DMS 273 (cell line): ENCODE results near the gene SPOUT1.

Experiments
- DNase-seq: peaks from one replicate; lab custom pipeline; 2025; ENCODE audit not compliant: unreplicated experiment; lab: John Stamatoyannopoulos, UW

SPOUT1 gene

DNA sequence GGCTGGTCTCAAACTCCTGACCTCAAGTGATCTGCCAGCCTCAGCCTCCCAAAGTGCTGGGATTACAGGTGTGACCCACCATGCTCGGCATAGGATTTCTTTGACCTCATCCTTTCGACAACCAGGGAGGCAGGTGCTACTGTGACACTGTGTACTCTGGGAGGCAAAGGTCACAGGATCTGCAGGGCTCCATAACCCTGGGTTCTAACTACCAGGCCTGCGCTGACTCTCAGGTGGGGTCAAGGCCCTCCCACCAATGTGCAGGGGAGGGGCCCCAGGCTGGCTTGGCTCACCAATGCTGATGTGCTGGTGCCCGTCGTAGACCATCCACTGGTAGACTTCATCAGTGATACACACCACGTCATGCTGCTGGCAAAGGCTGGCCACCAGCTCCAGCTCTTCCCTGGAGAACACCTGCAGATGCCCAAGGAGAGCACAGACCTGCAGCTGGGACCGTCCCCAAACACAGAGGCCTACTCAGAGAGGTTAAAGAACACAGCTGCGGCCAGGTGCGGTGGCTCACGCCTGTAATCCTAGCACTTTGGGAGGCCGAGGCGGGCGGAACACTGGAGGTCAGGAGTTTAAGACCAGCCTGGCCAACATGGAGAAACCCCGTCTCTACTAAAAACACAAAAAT is 7.0 kb upstream of the SPOUT1 start:
- DNase-seq = no peak

DNA sequence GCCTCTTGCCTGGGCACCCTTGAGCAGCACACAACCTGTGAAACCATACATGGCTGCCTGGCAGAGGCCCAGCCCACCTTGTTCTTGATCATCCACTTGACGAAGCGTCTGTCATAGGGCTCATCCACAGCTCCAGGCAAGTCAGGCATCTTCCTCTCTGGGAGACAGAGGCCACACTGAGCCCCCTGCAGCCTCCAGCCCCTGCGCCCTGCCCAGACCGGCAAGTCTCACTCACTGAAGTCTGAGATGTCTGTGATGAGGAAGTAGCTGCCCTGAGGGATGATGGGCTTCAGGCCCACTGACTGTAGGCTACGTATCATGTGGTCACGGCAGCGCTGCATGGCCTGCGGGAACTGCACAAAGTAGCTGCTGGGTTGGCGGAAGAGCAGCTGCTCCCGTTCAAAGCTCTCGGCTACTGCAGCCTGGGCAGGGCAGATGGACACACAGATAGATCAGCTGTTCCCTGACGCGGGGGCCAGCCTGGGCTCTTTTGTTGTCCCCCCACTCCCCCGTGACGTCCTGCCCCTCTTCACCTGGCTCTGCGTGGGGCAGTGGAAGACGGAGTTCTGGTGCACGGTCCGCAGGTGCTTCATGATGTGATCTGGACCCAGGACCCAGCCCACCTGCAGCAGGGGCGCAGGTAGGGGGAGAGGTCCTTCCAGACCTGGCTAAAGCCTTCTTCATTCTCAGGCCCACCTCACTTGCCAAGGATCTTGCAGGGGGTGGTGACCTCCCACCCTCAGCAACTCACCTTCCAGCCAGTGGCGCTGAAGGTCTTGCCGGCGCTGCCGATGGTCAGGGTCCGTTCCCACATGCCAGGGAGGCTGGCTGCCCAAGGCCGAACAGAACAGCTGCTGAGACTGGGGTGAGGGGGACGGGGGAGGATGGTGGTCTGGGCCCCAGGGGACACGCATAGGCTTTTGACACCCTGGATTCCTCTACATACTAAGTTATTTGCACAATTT is 5.9 kb upstream of the SPOUT1 start:
- no peak for DNase-seq

DNA sequence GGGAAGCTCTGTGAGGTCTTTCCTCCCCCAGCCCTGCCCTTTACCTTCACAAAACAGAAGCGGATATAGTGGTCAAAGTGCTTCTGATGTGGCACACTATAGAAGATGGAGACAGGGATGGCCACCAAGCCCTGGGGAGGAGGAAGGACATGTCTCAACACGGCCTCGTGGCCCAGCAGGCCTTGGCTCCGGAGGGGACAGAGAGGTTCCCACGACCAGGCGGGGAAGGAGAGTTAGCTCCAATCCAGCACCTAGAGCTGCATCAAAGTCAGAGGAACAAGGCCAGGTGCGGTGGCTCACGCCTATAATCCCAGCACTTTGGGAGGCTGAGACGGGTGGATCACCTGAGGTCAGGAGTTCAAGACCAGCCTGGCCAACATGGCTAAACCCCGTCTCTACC is 4.1 kb upstream of the SPOUT1 start:
- DNase-seq = no peak

DNA sequence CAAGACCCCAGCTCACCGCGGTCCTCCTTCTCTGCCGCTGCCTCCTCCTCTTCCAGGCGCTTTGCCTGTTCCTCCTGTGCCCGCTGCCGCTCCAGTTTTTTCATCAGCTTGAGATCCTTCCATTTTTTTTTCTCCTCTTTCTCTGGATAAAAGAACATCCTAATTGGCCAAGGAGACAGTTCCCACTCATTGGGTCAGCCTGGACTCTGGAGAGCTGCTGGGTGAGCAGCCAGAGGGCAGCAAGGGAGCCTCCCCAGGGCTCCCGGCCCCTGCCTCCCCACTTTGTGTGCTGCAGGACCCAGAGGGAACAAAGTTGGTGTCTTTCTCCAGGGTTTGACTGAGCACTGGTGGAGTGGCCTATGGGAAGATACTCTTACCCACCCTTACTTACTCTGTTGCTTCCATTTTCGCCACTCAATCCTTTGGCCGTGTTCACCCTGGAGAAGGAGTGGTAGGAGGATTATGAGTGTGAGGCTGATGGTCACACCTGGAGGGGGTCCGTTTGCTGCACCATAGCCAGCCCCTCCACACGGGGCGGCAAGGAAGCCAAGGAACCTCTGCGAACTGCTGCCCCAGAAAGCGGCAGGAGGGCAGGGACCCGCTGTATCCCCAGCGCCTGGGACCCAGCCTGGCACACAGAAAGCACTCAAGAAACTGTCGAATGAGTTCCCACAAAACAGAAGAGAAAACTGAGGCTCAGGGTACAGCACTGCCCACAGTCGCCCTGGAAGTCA is 708 bp downstream of the SPOUT1 start:
- peak; percentile 51 for DNase-seq

DNA sequence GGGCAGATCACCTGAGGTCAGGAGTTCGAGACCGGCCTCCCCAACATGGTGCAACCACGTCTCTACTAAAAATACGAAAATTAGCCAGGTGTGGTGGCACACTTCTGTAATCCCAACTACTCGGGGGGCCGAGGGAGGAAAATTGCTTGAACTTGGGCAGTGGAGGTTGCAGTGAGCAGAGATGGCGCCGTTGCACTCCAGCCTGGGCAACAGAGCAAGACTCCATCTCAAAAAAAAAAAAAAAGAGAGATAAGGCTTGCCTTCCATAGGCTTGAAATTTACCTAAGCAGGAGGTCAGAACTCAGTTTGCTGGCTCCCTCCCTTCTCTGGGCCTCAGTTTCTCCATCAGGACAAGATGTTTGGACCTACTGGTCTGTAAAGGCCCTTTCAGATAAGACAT is 1.3 kb downstream of the SPOUT1 start:
- DNase-seq = no peak

DNA sequence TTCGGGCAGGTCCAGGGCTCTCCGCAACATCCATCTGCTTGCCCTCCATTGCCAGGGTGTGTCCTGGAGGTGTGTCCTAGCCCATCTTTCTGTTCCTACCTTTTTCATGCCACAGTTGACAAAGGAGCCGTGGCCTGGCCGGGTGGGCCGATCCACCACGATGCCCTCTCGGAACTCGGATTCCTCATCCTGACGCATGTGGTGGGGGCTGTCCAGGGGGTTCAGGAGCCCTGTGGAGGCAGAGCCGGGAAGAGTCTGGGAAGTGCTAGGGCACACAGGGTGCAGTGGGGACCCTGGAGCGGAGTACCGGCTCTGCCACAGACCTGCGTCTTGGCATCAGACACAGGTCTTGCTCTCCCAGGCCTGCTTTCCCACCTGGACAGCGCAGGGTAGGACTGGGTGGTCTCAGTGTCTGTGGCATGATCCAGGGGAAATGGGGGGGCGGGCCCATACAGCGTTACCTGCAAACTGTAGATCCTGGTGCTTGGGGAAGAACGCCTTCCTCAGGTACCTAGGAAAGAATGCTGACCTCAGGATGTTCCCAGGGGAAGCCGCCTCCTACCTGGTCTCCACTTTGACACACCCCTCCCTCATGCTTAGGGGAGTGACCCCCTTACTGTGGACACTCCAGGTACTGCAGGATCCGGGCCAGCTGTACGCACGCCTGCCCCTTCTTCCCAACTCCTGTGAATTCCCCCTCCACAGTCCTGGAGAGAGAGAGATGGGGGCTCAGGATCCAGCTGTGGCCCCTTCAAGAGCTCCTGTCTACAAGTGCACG is 3.5 kb downstream of the SPOUT1 start:
- peak; percentile 22 for DNase-seq

DNA sequence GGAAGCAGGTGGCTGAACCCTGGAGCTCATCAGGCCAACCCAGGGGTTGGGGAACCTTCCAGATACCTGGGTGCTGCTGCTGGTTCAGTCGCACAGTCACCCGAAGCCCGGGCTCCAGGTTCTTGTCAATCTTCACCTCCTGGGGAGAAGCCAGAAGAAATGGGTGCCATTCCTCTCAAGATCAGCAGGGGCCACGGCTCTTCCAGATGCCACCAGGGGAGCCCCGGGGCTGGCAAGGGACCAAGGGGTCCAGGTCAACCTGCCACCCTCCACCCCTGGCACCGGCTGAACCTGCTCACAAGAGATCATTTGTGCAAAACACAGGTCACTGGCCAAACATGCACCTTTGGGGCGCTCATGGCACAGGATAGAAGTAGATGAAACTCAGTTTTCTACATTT is 4.7 kb downstream of the SPOUT1 start:
- DNase-seq = no peak

DNA sequence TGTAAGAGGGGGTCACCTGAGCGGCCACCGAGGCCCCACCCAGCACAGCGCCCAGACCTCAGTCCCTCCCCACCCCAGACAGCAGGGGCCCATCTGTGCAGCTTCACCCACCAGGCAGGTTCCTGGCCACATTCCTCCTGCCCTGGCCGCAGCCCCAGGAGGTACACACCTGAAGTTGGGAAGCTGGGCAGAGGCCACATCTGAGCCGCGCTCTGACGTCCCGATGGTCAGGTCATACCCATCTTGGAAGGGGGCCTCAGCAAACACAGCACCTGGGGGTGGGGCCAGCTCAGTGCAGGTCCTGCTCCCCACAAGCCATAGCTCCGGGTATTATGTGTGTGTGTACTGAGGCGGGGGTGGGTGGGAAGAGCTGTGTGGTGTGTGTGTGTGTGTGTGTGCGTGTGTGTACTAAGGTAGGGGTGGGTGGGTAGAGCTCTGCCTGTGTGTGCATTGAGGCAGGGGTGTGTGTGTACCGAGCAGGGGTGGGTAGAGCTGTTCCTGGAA is 5.6 kb downstream of the SPOUT1 start:
- no peak for DNase-seq

DNA sequence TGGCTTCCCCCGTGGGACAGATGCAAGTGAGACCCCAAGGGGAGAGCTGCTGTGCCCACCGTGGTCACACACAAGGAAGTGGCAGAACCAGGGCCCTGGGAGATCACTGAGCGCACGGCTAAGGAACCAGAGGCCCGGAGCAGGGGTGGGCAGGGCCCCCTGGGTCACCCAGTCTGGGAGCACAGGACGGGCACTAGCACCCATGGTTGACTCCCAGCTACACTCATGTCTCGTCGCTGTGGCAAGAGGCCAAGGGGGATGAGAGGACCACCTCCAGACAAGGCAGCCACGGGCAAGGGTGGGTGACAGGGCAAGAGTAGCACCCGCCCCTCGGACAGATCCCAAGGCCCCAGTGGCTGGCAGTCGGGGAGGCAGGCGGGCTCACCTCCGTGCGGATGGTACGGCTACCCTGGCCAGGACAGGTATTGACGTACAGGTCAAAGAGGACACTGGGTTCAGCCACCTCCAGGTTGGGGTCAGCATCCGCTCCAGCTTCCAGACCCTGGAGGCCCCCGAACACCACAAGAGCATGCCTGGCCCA is 6.2 kb downstream of the SPOUT1 start:
- no peak for DNase-seq

DNA sequence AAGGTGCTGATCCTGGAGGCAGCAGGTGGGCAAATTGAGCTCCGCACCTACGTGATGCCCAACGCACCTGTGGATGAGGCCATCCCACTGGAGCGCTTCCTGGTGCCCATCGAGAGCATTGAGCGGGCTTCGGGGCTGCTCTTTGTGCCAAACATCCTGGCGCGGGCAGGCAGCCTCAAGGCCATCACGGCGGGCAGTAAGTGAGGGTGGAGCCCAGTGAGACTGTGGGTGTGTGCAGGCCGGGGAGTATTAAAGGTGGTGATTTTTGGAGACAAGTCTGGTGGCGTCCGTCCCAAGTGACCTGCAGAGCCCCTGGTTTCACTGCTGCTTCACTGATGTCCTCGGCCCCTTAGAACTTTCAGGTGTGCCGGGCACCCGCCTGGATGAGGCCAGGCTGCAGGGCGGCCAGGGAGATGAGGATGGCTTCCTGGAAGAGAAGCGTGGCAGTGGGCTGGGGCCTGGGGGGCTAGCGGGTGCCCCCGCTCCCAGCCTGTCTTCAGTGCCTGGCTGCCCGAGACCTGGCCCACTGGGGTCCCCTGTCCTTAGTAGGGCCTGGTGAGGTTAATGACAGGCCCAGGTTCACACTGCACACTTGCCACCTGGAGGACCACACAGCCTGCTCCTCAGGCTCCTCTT is 7.1 kb downstream of the SPOUT1 start:
- no peak for DNase-seq

DNA sequence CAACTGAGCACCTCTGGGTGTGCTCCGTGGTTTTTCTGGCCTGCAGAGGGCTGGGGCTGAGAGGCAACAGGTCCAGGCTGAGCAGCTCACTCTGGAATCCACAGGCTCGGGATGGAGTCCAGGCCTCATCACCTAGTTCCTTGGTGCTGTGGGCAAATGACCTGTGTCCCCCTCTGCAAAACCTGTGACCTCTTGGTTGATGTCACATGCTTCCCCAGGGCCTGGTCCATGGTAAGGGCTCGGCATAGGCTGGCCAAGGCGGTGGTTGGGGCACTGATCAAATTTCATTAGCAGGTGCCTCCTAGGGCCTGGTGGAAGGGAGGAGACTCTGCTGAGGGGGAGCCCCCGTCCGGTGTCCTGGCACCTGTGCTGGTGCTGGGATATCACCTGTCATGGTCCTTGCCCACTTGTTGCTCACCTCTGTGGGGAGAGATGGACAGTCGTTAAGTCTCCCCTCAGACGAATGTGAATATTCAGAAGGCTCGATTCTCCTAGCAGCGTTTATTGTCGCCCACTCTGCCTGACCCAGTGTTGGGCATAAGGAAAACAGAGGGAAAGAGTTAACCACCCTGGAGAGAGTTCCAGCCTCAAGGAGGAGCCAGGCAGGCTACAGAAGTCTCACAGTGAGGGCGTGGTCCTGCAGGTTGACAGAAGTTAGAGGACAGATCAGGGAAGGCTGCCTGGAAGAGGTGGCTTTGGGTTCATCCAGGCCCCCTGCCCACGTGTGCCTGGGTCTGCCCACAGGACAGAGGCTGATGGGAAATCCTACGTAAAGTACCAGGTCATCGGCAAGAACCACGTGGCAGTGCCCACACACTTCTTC is 7.8 kb downstream of the SPOUT1 start:
- DNase-seq = no peak

DNA sequence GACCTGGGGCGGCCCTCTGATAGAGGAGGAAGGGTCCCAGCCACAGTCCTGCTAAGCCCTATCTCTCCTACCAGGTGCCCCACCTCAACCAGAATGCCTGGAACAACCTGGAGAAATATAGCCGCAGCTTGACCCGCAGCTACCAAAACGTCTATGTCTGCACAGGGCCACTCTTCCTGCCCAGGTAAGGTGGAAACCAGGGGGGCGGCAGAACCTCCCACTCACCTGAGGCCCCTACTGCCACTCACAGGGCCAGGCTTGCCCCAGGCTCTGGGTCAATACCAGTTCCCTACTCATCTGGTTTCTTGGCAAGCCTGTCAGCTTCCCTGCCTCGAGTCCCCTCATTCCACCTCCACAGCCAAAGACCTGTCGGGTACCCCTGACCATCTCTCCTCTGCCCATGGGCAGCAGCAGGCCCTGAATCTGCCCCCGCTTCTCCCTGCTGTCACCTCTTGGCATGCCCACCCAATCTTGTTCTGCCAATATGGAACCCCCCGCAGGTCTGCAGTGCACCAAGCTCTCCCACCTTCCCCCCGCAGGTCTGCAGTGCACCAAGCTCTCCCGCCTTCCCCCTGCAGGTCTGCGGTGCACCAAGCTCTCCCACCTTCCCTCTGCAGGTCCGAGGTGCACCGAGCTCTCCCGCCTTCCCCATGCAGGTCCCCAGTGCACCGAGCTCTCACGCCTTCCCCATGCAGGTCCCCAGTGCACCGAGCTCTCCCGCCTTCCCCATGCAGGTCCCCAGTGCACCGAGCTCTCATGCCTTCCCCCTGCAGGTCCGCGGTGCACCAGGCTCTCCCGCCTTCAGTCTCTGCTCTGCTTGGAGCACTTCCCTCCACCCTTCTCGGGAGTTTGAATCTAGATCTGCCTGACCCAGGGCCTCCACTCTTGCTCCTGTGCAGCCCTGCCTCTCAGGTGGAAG is 8.7 kb downstream of the SPOUT1 start:
- DNase-seq = no peak

DNA sequence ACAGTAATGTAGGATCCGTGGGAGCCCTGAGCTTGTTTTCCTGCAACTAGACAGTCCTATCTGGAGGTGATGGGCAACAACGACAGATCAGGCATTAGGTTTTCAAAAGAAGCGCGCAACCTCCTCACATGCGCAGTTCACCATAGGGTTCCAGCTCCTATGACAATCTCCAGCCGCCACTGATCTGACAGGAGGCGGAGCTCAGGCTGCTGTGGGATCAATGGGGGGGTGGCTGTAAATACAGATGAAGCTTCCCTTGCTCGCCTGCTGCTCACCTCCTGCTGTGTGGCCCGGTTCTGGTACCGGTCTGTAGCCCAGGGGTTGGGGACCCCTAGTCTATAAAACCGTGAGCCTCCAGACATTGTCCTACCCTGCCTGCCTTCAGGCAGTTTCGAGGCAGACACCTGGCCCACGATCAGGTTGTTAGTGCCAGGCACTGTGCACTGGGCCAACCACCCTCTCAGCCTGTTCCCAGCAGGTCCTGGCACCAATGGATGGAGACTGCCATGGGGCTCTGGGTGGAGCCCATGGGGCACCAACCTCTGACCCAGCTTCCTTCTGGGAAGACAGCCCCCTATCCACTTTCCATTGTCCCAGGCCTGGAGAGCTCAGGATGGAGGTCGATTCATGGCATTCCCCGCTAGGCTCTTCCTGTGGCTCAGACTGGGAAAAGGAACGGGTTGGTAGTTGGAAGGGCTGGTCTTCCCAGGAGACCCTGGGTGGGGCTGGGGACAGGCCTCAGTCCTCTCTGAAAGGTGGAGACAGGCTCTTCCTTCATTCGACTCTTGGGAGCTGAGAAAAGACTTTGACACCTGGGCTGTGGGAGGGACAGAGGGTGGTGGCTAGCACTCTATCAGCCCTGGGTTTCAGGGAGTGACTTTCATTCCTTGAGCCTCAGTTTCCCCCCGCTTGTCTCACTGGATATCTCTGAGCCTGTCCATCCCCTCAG is 9.6 kb downstream of the SPOUT1 start:
- no peak for DNase-seq

DNA sequence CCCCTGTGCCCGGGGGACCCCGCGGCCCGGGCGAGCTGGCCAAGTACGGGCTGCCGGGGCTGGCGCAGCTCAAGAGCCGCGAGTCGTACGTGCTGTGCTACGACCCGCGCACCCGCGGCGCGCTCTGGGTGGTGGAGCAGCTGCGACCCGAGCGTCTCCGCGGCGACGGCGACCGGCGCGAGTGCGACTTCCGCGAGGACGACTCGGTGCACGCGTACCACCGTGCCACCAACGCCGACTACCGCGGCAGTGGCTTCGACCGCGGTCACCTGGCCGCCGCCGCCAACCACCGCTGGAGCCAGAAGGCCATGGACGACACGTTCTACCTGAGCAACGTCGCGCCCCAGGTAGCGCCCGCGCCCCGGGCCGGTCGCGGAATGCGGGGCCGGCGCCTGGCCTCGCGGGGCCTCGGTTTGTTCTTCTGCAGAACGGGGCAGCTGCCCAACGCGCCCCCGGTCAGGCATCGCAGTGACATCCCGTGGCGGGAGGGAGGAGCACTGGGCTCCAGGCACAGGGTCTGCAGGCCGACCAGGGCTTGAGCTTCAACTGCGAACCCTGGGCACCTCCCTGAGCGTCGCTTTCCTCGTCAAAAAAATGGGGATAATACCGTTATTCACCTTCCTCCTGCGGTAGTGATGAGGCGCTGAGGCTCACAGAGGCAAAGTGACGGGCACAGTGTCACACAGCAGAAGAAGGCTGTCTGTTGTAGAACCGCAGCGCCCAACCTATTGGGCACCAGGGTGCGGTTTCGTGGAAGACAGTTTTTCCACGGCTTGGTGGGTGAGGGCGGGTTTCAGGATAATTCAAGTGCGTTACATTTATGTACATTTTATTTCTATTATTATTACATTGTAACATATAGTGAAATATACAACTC is 10.5 kb downstream of the SPOUT1 start:
- DNase-seq = peak; percentile 72

DNA sequence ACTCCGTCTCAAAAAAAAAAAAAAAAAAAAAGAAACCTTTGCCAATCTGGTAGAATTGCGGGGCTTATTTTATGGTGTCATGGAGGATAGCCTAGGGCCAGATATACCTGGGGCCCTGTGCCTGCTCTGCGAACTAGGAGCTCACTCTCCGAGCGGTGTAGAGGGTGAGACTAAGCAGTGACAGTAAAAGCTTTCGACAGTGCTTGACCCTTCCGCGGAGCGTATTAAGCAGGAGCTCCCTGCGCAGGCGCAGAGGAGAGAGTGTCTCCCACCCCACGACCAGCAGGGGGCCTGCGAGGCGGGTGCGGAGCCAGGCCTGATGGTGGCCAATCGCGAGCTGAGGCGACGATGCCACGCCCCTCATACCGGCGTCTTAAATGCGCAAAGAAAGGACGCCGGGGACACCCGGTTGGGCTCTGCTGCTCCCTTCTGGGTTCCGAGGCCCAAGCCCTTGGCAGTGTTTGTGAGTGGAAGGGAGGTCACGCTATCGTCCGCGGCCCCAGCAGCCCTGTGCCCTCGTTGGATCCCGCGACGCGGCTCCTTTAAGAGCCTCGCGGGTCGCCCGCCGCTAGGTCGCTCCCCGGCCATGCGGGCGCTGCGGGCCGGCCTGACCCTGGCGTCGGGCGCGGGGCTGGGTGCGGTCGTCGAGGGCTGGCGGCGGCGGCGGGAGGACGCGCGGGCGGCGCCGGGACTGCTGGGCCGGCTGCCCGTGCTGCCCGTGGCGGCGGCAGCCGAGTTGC is 11.3 kb downstream of the SPOUT1 start, which contains the start of gene ENDOG:
Gene ENDOG (plus strand): TSS at position 402 of the 740 bp plus-strand sequence. CDS start 185 bp downstream, at position 587.
- DNase-seq = peak; percentile 99
